Mucosa of rectum (tissue), 2 donors: ENCODE data around the gene PROSER1.
"Not testable (repeated sequence)": the region's sequence is repeated elsewhere in the genome, so short reads cannot be mapped to it uniquely, and the experiment has no call there.

Experiments
- H3K27ac ChIP-seq, 2 donors: one replicate each; pipeline ENCODE4 v1.7.0; 2013; ENCODE audit warnings: inconsistent platforms in 2 of 2, low read depth in 2 of 2, low read length in 2 of 2
- H3K27me3 ChIP-seq, 2 donors: one replicate each; pipeline ENCODE4 v1.7.0; 2013; ENCODE audit warnings: low read length in 2 of 2; ENCODE audit not compliant: control insufficient read depth in 2 of 2, insufficient read depth in 2 of 2
- H3K36me3 ChIP-seq, 2 donors: one replicate each; pipeline ENCODE4 v1.7.0; 2013; ENCODE audit warnings: low read length in 2 of 2; ENCODE audit not compliant: control insufficient read depth in 2 of 2, insufficient read depth in 2 of 2
- H3K4me1 ChIP-seq, 2 donors: one replicate each; pipeline ENCODE4 v1.7.0; 2013; ENCODE audit warnings: low read length in 2 of 2, mild to moderate bottlenecking in 1 of 2; ENCODE audit not compliant: control insufficient read depth in 2 of 2, insufficient read depth in 2 of 2
- H3K4me3 ChIP-seq, 2 donors: one replicate each; pipeline ENCODE4 v1.7.0; 2013; ENCODE audit warnings: low read length in 2 of 2
- H3K9ac ChIP-seq, 2 donors: one replicate each; pipeline ENCODE4 v1.7.0; 2013; ENCODE audit warnings: low read length in 2 of 2, low read depth in 1 of 2, mild to moderate bottlenecking in 1 of 2
- H3K9me3 ChIP-seq, 2 donors: one replicate each; pipeline ENCODE4 v1.7.0; 2013; ENCODE audit warnings: low read length in 2 of 2; ENCODE audit not compliant: control insufficient read depth in 2 of 2
- donor health status: healthy.
- donor health status: Normal muscosa, but diverticular disease.

Gene PROSER1

DNA sequence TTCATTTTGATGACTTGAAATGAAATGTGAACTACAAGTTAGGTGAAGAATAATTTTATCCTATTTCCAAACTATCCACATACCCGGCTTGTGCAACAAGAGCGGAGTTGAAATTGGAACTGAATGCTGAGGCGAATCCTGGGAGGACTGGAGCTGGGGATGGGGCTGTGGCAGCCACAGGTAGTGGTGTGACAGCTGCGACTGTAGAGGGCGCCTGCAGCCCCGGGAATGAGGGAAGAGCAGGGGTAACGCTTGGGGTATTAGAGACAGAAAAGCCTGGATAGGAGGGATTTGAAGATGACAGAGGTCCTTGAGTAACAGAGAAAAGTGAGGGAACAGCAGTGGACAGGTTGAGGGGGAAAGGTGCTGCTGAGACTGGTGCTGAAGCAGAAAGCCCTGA lies 25.3 kb downstream of the PROSER1 start:
- no peaks in the 10 kb centered on the region for H3K4me1 ChIP-seq
- no peak overlapping the region for H3K27ac ChIP-seq
- no peak overlapping the region for H3K9ac ChIP-seq
- H3K9me3 ChIP-seq: no peaks in the 10 kb centered on the region
- H3K36me3 ChIP-seq: peaks cover 64 to 69% of the 10 kb centered on the region in 2 donors
- no peaks in the 10 kb centered on the region for H3K27me3 ChIP-seq
- no peak overlapping the region for H3K4me3 ChIP-seq

DNA sequence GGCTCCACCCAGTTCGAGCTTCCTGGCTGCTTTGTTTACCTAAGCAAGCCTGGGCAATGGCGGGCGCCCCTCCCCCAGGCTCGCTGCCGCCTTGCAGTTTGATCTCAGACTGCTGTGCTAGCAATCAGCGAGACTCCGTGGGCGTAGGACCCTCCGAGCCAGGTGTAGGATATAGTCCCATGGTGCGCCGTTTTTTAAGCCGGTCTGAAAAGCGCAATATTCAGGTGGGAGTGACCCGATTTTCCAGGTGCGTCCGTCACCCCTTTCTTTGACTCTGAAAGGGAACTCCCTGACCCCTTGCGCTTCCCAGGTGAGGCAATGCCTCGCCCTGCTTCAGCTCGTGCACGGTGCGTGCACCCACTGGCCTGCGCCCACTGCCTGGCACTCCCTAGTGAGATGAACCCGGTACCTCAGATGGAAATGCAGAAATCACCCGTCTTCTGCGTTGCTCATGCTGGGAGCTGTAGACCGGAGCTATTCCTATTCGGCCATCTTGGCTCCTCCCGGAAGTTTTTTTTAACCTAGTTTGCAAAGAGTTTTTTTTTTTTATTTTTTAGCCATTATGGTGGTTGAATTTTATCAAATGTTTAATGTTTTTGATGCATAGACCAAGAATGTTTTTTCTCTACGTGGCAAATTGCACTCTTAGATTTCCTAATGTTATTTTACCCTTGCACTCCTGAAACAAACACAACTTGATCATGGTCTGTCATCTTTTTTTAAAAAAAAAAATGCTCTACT lies 31.3 kb downstream of the PROSER1 start:
- not testable (repeated sequence) for H3K27me3 ChIP-seq, H3K4me3 ChIP-seq, H3K9me3 ChIP-seq, H3K27ac ChIP-seq, H3K4me1 ChIP-seq, H3K9ac ChIP-seq
- peaks cover 24 to 26% of the 10 kb centered on the region in 2 donors for H3K36me3 ChIP-seq

DNA sequence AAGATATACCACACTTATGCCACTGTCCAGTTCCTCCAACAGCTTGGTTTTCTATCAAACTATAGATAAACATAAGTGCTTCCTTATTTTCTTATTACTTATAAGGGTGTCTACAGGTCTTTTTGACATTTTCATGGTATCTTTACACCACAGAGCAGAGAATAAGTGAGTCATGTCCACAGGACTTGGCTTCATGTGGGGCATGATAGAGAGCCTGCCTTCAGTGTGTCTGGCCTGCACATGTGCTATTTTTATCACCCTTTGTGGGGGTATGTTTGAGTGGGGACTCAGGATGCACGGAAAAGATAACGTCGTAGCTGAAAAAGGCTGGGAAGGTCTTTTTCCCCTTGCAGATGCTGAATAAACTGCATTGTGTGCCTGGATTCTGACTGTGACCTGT lies 39.1 kb downstream of the PROSER1 start:
- Histone ChIP-seq H3K4me1 (no peaks in the 10 kb centered on the region), H3K9ac (no peak overlapping the region), H3K27ac (no peak overlapping the region), H3K9me3 (peaks cover 0 to 3% of the 10 kb centered on the region in 2 donors), H3K4me3 (no peak overlapping the region), H3K27me3 (no peaks in the 10 kb centered on the region), H3K36me3 (no peaks in the 10 kb centered on the region)

DNA sequence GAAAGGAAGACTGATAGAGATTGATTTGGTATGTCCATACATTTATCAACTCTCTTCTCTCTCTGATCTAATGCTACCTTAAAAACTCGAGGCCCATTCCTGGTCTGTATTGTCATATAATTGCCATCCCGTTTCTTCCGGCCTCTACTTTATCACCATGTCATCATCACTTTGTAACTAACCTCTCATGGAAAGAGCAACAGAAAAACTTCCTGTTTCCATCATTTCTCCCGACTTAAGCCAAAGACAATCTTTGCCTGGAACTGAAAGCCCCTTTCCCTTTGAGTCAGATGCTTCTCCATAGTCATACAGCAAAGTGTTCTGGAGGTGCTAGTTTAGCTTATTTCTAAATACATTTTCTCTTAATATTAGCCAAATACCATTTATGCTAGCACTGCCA lies 44.5 kb downstream of the PROSER1 start:
- Histone ChIP-seq H3K4me1 (no peaks in the 10 kb centered on the region), H3K9ac (no peak overlapping the region), H3K27me3 (no peaks in the 10 kb centered on the region), H3K9me3 (no peaks in the 10 kb centered on the region), H3K4me3 (no peak overlapping the region), H3K27ac (no peak overlapping the region), H3K36me3 (no peaks in the 10 kb centered on the region)

DNA sequence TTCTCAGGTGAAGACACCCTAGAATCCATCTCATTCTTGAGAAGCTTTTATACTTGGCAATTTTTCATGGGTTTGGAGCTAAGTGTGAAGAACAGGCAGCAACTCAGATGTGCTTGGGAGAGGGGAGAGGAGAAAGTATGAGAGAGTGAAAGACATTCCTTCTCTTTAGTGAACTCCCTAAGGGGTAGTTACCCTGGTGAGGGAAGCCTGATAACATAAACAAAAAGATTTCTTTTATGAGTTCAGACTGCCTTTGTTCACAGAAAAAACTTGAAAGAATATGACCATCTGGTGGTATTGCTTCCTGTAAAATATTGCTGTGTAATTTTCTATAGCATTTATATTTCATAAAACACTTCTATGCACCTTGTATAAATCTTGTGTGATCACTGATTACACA lies 47.2 kb downstream of the PROSER1 start, which contains the start of gene STOML3:
TSS of gene STOML3 (minus strand) at position 139 of the 400 bp plus-strand sequence. CDS start at position 29, 110 bp downstream.
- H3K9me3 ChIP-seq: no peaks in the 10 kb centered on the region
- H3K4me1 ChIP-seq: no peaks in the 10 kb centered on the region
- no peaks in the 10 kb centered on the region for H3K36me3 ChIP-seq
- H3K4me3 ChIP-seq: no peak within 1 kb of the TSS
- no peaks in the 10 kb centered on the region for H3K27me3 ChIP-seq
- no peak within 1 kb of the TSS for H3K27ac ChIP-seq
- H3K9ac ChIP-seq: no peak within 1 kb of the TSS

DNA sequence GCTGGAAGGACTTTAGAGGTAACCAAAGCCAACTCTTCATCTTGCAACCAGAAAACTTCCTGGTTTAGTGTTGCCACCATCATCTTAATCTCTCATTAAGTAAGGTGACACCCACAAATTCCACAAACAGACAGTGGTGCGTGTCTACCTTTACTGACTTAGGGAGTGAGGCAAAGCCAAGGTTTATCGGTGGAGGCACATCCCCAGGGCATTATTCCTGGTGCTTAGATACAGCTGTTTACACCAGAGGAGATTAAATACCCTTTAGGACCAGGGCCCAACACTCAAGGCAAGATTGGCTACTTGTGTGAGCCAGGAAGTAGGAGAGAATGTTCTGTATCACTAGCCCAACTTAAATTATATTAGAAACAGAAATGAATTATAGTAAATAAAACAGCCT lies 56.8 kb downstream of the PROSER1 start:
- Histone ChIP-seq H3K9me3 (peaks cover 2 to 3% of the 10 kb centered on the region in 2 donors), H3K27me3 (no peaks in the 10 kb centered on the region), H3K9ac (no peak overlapping the region), H3K4me3 (no peak overlapping the region), H3K27ac (no peak overlapping the region), H3K4me1 (no peaks in the 10 kb centered on the region), H3K36me3 (no peaks in the 10 kb centered on the region)

DNA sequence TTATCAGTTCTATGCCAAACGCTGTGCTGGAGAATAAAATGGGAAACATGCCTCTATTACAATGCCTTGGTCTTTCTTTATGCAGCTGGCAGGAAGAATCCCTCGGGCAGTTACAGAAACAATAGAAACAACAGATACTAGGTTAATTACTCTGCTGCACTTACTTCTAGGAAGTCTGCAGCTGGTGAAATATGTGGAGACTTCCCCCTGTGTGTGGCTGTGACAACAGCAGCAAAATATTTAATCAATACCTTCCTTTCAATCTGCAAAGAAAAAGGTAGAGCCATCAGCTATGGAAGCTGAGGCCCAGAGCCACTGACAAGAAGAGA lies 57.2 kb downstream of the PROSER1 start:
- no peak overlapping the region for H3K4me3 ChIP-seq
- peaks cover 2 to 3% of the 10 kb centered on the region in 2 donors for H3K9me3 ChIP-seq
- no peak overlapping the region for H3K27ac ChIP-seq
- no peaks in the 10 kb centered on the region for H3K27me3 ChIP-seq
- H3K36me3 ChIP-seq: no peaks in the 10 kb centered on the region
- H3K9ac ChIP-seq: no peak overlapping the region
- H3K4me1 ChIP-seq: no peaks in the 10 kb centered on the region

DNA sequence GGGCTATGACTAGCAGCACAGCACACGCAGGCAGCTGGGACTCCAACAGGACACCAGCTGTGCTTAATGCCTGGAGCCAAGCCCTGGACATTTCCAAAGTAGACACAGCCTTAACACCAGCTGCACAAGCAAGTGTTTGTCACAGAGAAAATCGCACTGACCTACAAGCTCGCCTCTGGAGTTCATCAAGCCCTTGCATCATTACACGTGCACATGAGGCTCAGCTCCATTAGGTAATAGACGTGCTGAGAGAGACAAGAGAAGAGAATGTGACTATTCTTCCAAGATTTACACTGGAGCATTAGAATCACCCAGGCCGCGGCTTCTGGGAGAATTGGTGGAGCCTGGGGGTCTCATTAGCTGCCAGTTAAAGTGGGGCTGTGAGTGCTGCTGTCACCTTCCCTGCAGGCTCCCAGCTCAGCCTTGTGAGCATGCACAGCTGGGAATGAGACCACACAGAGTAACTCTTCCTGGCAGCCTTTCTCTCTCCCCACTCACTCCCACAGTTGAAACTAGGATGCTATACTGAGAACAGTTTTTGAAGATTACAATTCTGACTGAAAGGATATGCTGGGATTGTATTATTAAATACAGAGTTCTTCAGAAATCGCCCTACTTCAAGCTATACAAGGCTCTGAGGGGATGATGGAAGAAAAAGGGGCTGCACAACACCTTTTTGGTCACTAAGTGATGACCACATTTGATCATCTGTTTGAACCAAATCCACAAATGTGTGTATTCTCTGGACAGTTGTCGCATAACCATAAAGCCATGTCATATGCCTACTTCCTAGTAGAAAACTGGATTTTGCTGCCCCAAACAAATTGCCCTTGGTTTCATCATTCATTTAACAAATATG lies 57.8 kb downstream of the PROSER1 start:
- no peak overlapping the region for H3K27ac ChIP-seq
- H3K9me3 ChIP-seq: peaks cover 2 to 3% of the 10 kb centered on the region in 2 donors
- H3K9ac ChIP-seq: no peak overlapping the region

DNA sequence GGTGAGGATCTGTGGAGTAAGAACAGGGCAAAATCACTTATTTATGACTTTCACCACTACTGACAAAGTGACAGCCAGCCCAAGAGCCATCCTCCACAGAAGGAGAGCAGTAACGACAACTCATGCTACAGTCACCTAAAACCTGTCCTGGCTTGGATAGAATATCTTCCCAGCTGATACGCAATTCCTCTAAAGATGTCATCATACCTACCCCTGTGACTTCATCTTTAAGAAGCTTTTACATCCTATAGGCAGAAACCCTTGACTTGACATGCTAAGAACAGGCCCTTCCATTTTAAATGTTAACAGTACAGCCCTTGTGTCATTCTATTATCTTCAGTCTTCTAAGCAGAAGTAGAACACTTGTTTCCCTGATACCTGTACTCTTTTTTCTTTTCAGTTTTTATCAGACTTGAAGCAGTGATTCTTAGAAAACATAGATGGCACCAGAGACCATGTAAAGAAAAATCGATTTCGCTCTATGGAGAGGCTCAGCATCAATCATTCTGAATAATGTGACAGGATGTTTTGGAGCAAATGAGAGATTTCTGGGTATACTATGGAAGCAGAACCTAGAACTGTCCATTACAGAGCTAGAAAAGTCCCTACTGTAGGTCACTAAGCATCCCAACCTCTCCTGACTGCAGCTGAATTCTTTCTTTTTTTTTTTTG lies 67.4 kb downstream of the PROSER1 start:
- Histone ChIP-seq H3K9me3 (no peaks in the 10 kb centered on the region), H3K4me3 (no peak overlapping the region), H3K27me3 (no peaks in the 10 kb centered on the region), H3K4me1 (no peaks in the 10 kb centered on the region), H3K36me3 (no peaks in the 10 kb centered on the region), H3K27ac (no peak overlapping the region), H3K9ac (no peak overlapping the region)

More for the DNA sequence above, 57.8 kb downstream of the PROSER1 start:
- Histone ChIP-seq H3K27me3 (no peaks in the 10 kb centered on the region), H3K4me1 (no peaks in the 10 kb centered on the region), H3K36me3 (no peaks in the 10 kb centered on the region), H3K4me3 (no peak overlapping the region)

DNA sequence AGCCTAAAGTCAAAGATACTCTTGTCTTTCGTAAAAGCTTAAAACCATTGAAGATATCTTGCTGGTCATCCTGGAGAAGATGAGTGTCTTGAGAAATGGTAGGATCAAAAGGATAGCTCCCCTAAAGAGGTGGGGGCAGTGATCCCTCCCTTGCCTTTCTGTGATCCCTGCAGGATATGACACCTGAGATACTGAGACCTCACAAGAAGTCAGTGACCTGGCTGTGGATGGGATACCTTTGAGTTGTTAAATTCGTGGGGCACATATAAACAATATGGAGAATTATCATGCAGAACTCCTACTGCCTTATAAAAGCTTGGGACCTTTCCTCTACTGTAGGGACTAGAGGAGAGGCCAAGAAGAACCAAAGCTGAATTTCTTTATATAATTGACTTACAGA lies 68.7 kb downstream of the PROSER1 start:
- Histone ChIP-seq H3K36me3 (no peaks in the 10 kb centered on the region), H3K4me1 (no peaks in the 10 kb centered on the region), H3K27ac (no peak overlapping the region), H3K27me3 (no peaks in the 10 kb centered on the region), H3K9ac (no peak overlapping the region), H3K4me3 (no peak overlapping the region), H3K9me3 (no peaks in the 10 kb centered on the region)
